Neuronal stem cell (in vitro differentiated cells): Measurements from ENCODE around the gene NOS2.
"Not testable (repeated sequence)": the region's sequence is repeated elsewhere in the genome, so short reads cannot be mapped to it uniquely, and the experiment has no call there.

Source experiments
- DNase-seq: peaks from one replicate; pipeline ENCODE4 v3.0.0-alpha.2; 2013; ENCODE audit warnings: low spot score
- H2AFZ ChIP-seq: one replicate; pipeline ENCODE4 v1.6.1; 2013; ENCODE audit warnings: mild to moderate bottlenecking, low read length, inconsistent platforms
- H2AK5ac ChIP-seq: 2 replicates; pipeline ENCODE4 v1.6.1; 2013; ENCODE audit warnings: low read depth, mild to moderate bottlenecking, inconsistent platforms, low read length, moderate library complexity, mixed read lengths
- H2BK120ac ChIP-seq: 2 replicates; pipeline ENCODE4 v1.6.1; 2013; ENCODE audit warnings: low read depth, mild to moderate bottlenecking, inconsistent platforms, low read length, moderate library complexity, mixed read lengths
- H2BK12ac ChIP-seq: one replicate; pipeline ENCODE4 v1.6.1; 2013; ENCODE audit warnings: low read length, inconsistent platforms
- H2BK15ac ChIP-seq: 2 replicates; pipeline ENCODE4 v1.6.1; 2013; ENCODE audit warnings: mild to moderate bottlenecking, low read length, inconsistent platforms, mixed read lengths
- H2BK5ac ChIP-seq: one replicate; pipeline ENCODE4 v1.6.1; 2013; ENCODE audit warnings: inconsistent platforms, mild to moderate bottlenecking, low read length, moderate library complexity
- H3K14ac ChIP-seq: one replicate; pipeline ENCODE4 v1.6.1; 2013; ENCODE audit warnings: low read length, inconsistent platforms
- H3K18ac ChIP-seq: 2 replicates; pipeline ENCODE4 v1.6.1; 2013; ENCODE audit warnings: low read length, inconsistent platforms
- H3K23ac ChIP-seq: 2 replicates; pipeline ENCODE4 v1.6.1; 2013; ENCODE audit warnings: low read depth, mild to moderate bottlenecking, mixed read lengths, low read length, inconsistent platforms; ENCODE audit not compliant: poor library complexity
- H3K27ac ChIP-seq: replicated peaks from 3 replicates; pipeline ENCODE4 v1.5.1; 2013; ENCODE audit warnings: low read length, inconsistent platforms
- H3K27me3 ChIP-seq, 3 experiments: 2 replicates each; pipeline ENCODE4 v1.6.1; 2013; ENCODE audit warnings: low read length in 3 of 3, mild to moderate bottlenecking in 2 of 3, inconsistent platforms in 1 of 3, low read depth in 1 of 3, mixed read lengths in 1 of 3, moderate library complexity in 1 of 3; ENCODE audit not compliant: control insufficient read depth in 3 of 3, insufficient read depth in 3 of 3
- H3K36me3 ChIP-seq, 2 donors: replicated peaks in 1 of 2; 2 replicates each; pipeline ENCODE4 v1.6.1; 2013; ENCODE audit warnings: low read length in 2 of 2; ENCODE audit not compliant: control insufficient read depth in 2 of 2, insufficient read depth in 2 of 2
- H3K4ac ChIP-seq: 2 replicates; pipeline ENCODE4 v1.6.1; 2013; ENCODE audit warnings: inconsistent platforms, mild to moderate bottlenecking, low read length, moderate library complexity
- H3K4me1 ChIP-seq, 2 donors: 1 replicate in 1 of 2; 2 replicates in 1 of 2; pipeline ENCODE4 v1.6.1; 2013; ENCODE audit warnings: low read length in 2 of 2, low read depth in 1 of 2; ENCODE audit not compliant: control insufficient read depth in 2 of 2, insufficient read depth in 1 of 2
- H3K4me2 ChIP-seq: one replicate; pipeline ENCODE4 v1.6.1; 2013; ENCODE audit warnings: mild to moderate bottlenecking, low read length, inconsistent platforms; ENCODE audit not compliant: insufficient read depth, poor library complexity, severe bottlenecking
- H3K4me3 ChIP-seq, 2 donors: 2 replicates each; pipeline ENCODE4 v1.5.1; 2013; ENCODE audit warnings: low read length in 2 of 2, mild to moderate bottlenecking in 2 of 2, inconsistent platforms in 1 of 2, moderate library complexity in 1 of 2
- H3K79me1 ChIP-seq: one replicate; pipeline ENCODE4 v1.6.1; 2013; ENCODE audit warnings: low read depth, mild to moderate bottlenecking, inconsistent platforms, low read length, moderate library complexity
- H3K9ac ChIP-seq: one replicate; pipeline ENCODE4 v1.6.1; 2013; ENCODE audit warnings: mild to moderate bottlenecking, low read depth, low read length, inconsistent platforms; ENCODE audit not compliant: poor library complexity
- H3K9me3 ChIP-seq, 2 donors: replicated peaks in 1 of 2; 2 replicates each; pipeline versions ENCODE3 to v1.6.1; 2013; ENCODE audit warnings: low read length in 2 of 2, mild to moderate bottlenecking in 2 of 2, inconsistent platforms in 1 of 2, low read depth in 1 of 2, mixed read lengths in 1 of 2, moderate library complexity in 1 of 2; ENCODE audit not compliant: control insufficient read depth in 2 of 2, insufficient read depth in 1 of 2
- H4K8ac ChIP-seq: one replicate; pipeline ENCODE4 v1.6.1; 2013; ENCODE audit warnings: low read depth, mild to moderate bottlenecking, inconsistent platforms, low read length, moderate library complexity
- H4K91ac ChIP-seq: one replicate; pipeline ENCODE4 v1.6.1; 2013; ENCODE audit warnings: low read length, low read depth, mild to moderate bottlenecking, inconsistent platforms; ENCODE audit not compliant: poor library complexity
- WGBS, 2 donors: extraction: QIAGEN DNeasy Blood & Tissue Kit; methylation state at CpG; one replicate each; pipeline ENCODE4 v1.1.7; 2013; ENCODE audit warnings: missing lambda C conversion rate in 2 of 2, mixed read lengths in 1 of 2; ENCODE audit not compliant: insufficient read length in 2 of 2, insufficient replicate concordance in 1 of 2; ENCODE audit errors: extremely low coverage in 2 of 2; 5-methylcytosine and 5-hydroxymethylcytosine counted together

Gene NOS2

GRCh38 chr17:27741361-27741861, 58.9 kb downstream of the NOS2 start:
- WGBS, 2 donors, result no CpG with 5 or more reads among the region's 9 CpGs
- H3K4me1 ChIP-seq, result peaks cover 0 to 3% of the 10 kb centered on the region in 2 donors
- DNase-seq, result no peak

DNA sequence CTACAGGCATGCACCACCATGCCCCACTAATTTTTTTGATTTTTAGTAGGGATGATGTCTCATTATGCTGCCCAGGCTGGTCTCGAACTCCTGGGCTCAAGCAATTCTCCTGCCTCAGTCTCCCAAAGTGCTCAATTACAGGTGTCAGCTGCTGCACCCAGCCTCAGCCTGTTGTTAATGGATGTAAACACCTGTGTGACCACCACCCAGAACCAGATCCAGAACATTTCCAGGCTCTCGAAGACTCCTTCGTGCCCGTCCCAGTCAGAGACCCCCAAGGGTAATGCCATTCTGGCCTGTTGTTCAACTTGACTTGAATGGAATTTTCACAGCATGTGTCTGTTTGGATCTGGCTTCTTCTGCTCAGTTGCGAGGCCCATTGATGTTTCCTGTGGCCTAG, 59.8 kb downstream of the NOS2 start:
- not testable (repeated sequence) for H3K4me1 ChIP-seq, H3K9me3 ChIP-seq, H3K36me3 ChIP-seq, H2BK15ac ChIP-seq, H3K27me3 ChIP-seq, H3K4me2 ChIP-seq, H3K4ac ChIP-seq, H3K23ac ChIP-seq, H3K27ac ChIP-seq, H4K8ac ChIP-seq, H2AFZ ChIP-seq, H3K18ac ChIP-seq, H3K9ac ChIP-seq, H3K14ac ChIP-seq, H3K4me3 ChIP-seq, H2AK5ac ChIP-seq, H2BK12ac ChIP-seq, H2BK120ac ChIP-seq, H3K79me1 ChIP-seq, DNase-seq, H4K91ac ChIP-seq
- H2BK5ac ChIP-seq, result peak overlapping the region; percentile 39
- WGBS, 2 donors, result no CpG with 5 or more reads among the region's 5 CpGs

More at GRCh38 chr17:27741361-27741861, 58.9 kb downstream of the NOS2 start:
- H2BK12ac ChIP-seq, result no peak overlapping the region
- H4K91ac ChIP-seq, result no peak overlapping the region
- no peaks in the 10 kb centered on the region for H3K79me1 ChIP-seq
- no peak overlapping the region for H2AK5ac ChIP-seq
- H2BK15ac ChIP-seq, result no peak overlapping the region
- H2BK120ac ChIP-seq, result no peak overlapping the region
- H3K23ac ChIP-seq, result no peak overlapping the region
- H4K8ac ChIP-seq, result no peak overlapping the region
- H3K4me2 ChIP-seq, result no peak overlapping the region
- H3K4ac ChIP-seq, result no peak overlapping the region
- no peak overlapping the region for H3K4me3 ChIP-seq
- no peak overlapping the region for H3K27ac ChIP-seq
- H3K18ac ChIP-seq, result no peak overlapping the region
- no peaks in the 10 kb centered on the region for H3K36me3 ChIP-seq
- H3K27me3 ChIP-seq, result no peaks in the 10 kb centered on the region
- peak overlapping the region; percentile 39 for H3K9ac ChIP-seq
- H2BK5ac ChIP-seq, result no peak overlapping the region
- no peak overlapping the region for H3K14ac ChIP-seq
- no peak overlapping the region for H2AFZ ChIP-seq
- H3K9me3 ChIP-seq, result no peaks in the 10 kb centered on the region

DNA sequence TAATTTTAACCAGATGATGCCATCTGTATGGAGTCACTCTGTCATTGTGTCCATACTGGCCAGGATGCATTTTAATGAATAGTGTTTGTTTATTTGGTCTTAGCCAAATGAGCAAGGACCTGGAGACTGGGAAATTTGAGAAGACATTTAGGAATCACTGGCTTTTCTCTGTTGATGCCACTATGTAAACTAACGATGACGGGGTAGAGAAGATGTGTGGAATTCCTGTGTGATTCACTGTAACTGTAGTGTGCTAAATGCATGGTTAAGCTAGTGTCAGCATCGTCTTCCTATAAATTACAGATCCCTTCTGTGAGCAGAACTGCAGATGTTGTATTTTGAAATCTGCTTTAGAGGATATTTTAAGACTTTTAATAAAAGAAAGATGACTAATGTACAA, 66.6 kb downstream of the NOS2 start:
- H3K9ac ChIP-seq, result no peak overlapping the region
- no peak overlapping the region for H3K14ac ChIP-seq
- no peaks in the 10 kb centered on the region for H3K9me3 ChIP-seq
- H2BK12ac ChIP-seq, result no peak overlapping the region
- no peak overlapping the region for H3K4me3 ChIP-seq
- no peaks in the 10 kb centered on the region for H3K4me1 ChIP-seq
- H3K79me1 ChIP-seq, result no peaks in the 10 kb centered on the region
- H3K4me2 ChIP-seq, result no peak overlapping the region
- H3K4ac ChIP-seq, result no peak overlapping the region
- H2AFZ ChIP-seq, result no peak overlapping the region
- H4K8ac ChIP-seq, result no peak overlapping the region
- no peak overlapping the region for H2BK5ac ChIP-seq
- peaks cover 0 to 7% (median 0%) of the 10 kb centered on the region in 3 experiments for H3K27me3 ChIP-seq
- no peak overlapping the region for H4K91ac ChIP-seq
- no peak overlapping the region for H3K27ac ChIP-seq
- WGBS, 2 donors, result no CpG with 5 or more reads among the region's 3 CpGs
- no peak overlapping the region for H2BK120ac ChIP-seq
- H3K18ac ChIP-seq, result no peak overlapping the region
- H2AK5ac ChIP-seq, result no peak overlapping the region
- H3K23ac ChIP-seq, result no peak overlapping the region
- no peak overlapping the region for H2BK15ac ChIP-seq
- no peaks in the 10 kb centered on the region for H3K36me3 ChIP-seq
- DNase-seq, result no peak

- H3K4me1 ChIP-seq, H2AK5ac ChIP-seq, H3K14ac ChIP-seq, H4K8ac ChIP-seq, H2BK120ac ChIP-seq, H3K4me2 ChIP-seq, H3K4ac ChIP-seq, H3K27me3 ChIP-seq, H3K4me3 ChIP-seq, H2BK12ac ChIP-seq, H3K23ac ChIP-seq, H2AFZ ChIP-seq, H3K9ac ChIP-seq, H3K18ac ChIP-seq, H2BK15ac ChIP-seq, H4K91ac ChIP-seq, DNase-seq, H3K79me1 ChIP-seq, H3K36me3 ChIP-seq, H2BK5ac ChIP-seq, H3K9me3 ChIP-seq, H3K27ac ChIP-seq: not testable (repeated sequence)
Measured at GRCh38 chr17:27732746-27733145, 67.6 kb downstream of the NOS2 start.
